ENCODE data around the gene GRAMD4. TPM values are rescaled to one million over a fixed set of nuclear protein-coding genes. Genes with fewer than 3 reads are reported as not detected.
"Not testable (repeated sequence)": the region's sequence is repeated elsewhere in the genome, so short reads cannot be mapped to it uniquely, and the experiment has no call there.

Gene GRAMD4
- total RNA-seq, 2 experiments from 2014 or later = 20.7 to 20.9 TPM

DNA sequence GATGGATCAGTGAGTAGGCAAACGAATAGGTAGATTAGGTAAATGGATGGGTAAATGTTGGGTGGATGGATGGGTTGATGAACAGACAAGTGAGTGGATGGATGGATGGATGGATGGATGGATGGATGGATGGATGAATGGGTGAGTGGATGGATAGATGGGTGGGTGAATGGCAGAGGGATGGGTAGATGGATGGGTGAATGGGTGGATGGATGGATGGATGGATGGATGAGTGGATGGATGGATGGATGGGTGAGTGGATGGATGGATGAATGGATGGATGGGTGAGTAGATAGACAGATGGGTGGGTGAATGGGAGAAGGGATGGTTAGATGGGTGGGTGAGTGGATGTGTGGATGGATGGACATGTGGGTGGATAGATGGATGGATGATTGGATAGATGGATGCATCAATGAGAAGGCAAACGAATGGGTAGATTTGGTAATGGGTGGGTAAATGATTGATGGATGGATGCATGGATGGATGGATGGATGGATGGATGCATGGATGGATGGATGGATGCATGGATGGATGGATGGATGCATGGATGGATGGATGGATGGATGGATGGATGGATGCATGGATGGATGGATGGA is 28.1 kb downstream of the GRAMD4 start:
- H3K9me3 Mint-ChIP-seq, DNase-seq, H3K4me3 Mint-ChIP-seq, H3K27me3 Mint-ChIP-seq, H3K27ac Mint-ChIP-seq, H3K36me3 Mint-ChIP-seq: not testable (repeated sequence)
- H3K4me1 Mint-ChIP-seq = peaks cover 13% of the 10 kb centered on the region

DNA sequence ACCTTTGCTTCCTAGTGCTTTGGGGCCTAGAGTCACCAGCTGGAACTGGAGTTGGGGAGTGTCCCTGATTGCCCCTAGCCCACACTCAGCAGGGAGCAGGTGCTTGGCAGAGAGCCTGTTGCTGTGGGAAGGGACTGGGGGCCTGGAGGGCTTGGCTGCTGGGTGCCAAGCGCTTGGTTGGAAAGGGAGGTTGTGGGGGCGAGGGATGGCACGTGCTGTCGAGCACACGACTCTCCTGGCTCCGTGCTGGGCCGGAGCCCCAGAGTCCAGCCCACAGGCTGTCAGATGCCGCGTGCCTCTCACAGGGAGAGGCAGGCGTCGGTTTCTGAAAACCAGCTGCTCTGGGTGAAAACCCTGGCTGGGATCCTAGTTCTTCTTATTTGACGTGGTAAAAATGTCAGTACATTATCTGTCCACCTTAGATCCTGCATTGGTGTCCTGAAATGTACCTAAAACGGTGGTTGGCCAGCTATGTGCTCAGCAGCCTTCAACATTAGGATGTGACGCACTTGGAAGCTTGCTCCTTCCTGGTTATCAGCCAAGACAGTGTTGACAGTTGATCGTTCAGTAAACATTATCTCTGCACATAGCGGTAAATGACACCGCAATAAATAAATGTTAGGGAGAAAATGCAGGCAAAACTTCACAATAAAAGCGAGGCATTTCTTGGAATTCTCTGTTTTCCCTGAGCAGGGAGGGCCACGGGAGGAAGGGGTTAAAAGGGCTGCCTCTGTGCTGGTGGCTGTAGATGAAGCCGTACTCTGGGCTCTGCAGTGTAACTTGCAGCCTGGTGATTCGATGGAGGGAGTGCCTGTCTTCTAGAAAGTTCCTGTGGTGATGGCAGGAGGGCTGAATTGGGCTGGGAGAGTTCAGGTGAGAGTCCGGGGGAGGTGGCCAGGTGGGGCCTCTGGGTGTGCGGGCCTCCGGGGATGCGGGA is 29.2 kb downstream of the GRAMD4 start:
- no peak overlapping the region for H3K27ac Mint-ChIP-seq
- no peaks in the 10 kb centered on the region for H3K9me3 Mint-ChIP-seq
- peaks cover 20% of the 10 kb centered on the region for H3K4me1 Mint-ChIP-seq
- DNase-seq = no peak
- H3K27me3 Mint-ChIP-seq = no peaks in the 10 kb centered on the region
- H3K36me3 Mint-ChIP-seq = no peaks in the 10 kb centered on the region
- no peak overlapping the region for H3K4me3 Mint-ChIP-seq

DNA sequence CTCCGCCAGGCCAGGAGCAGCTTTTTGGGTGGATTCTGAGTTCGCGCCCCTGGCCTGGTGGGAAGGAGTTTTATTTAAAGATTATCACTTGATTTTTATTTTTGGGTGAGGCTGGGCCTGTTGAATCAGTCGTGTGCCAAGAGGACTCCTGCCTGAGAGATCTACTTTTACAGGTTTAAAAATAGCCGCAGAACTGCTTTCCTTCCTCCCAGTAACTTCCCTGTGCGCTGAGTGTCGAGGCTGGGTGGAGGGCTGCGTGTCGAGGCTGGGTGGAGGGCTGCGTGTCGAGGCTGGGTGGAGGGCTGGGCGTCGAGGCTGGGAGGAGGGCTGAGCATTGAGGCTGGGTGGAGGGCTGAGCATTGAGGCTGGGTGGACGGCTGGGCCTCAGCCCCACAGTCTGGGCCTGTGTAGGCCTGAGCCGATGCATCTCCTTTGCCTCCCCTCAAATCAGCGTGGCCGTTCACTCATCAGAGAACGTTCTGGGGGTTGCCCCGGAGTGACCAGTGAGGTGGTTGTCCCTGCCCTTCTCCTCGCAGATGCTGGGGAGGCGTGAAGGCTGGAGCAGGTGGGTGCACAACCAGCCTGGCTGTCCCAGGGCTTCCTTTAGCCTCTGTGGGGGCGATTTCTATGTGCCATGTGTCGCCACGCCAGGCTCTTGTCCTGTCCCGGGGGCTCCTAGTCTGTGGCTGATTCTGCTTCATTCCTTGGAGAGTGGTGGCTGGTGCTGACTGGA is 30.1 kb downstream of the GRAMD4 start:
- Mint-ChIP-seq H3K27ac (no peak overlapping the region), H3K27me3 (no peaks in the 10 kb centered on the region), H3K4me1 (peaks cover 25% of the 10 kb centered on the region), H3K36me3 (no peaks in the 10 kb centered on the region), H3K9me3 (no peaks in the 10 kb centered on the region), H3K4me3 (no peak overlapping the region)
- no peak for DNase-seq

DNA sequence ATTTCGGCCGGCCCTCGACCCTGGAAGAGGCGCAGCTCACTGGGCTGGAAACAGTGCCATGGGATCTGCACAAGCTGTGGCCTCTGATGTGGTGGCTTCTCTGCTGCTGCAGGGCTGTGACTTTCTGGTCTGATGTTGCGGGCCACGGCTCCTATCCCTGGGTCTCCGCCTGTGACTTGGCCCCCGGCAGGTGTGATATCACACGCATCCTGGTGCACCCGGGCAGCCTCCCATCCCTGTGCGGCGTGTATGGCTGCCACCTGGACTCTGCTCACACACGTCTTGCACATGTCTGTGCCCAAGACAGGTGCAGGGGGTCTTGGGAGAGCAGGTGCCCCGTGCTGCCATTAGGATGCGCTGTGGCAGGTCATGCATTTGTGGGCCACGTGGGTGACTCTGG is 31.1 kb downstream of the GRAMD4 start:
- Mint-ChIP-seq H3K4me3 (no peak overlapping the region), H3K9me3 (no peaks in the 10 kb centered on the region), H3K27me3 (no peaks in the 10 kb centered on the region), H3K36me3 (no peaks in the 10 kb centered on the region), H3K27ac (no peak overlapping the region), H3K4me1 (peaks cover 25% of the 10 kb centered on the region)
- no peak for DNase-seq

DNA sequence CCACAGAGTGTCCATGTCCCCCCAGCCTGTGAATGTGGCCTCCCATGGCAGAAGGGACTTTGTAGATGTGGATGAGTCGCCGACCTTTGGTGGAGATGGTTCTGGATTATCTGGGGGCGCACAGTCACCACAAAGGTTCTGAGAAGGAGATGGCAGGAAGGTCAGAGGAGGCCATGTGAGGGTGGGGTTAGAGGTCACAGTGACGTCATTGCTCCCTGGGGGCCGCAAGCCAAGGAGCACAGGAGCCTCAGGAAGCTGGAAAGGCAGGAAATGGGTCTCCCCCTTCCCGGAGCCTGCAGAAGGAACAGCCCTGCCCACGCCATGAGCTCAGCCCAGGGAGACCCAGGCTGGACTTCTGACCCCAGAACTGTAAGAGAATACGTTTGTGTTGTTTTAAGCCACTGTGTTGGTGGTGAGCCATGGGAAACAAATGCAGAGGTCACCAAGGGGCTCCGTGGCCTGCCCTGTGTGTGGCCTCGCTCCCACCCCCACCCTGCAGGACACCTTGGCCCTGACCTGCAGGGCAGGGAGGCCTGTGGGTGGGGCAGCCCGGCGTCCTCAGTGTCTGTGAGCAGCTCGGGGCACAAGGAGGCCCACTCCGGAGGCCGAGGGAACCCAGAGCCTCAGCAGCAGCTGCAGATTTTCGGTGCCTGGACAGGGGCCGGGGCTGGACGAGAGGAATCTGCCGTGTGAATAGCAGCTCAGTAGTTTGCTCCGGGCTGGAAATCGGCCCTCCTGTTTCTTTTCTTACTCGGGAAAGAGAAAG is 32.1 kb downstream of the GRAMD4 start:
- no peaks in the 10 kb centered on the region for H3K9me3 Mint-ChIP-seq
- peak overlapping the region; percentile 61 for H3K27ac Mint-ChIP-seq
- no peaks in the 10 kb centered on the region for H3K36me3 Mint-ChIP-seq
- peak; percentile 17 for DNase-seq
- peaks cover 25% of the 10 kb centered on the region for H3K4me1 Mint-ChIP-seq
- H3K4me3 Mint-ChIP-seq = no peak overlapping the region
- no peaks in the 10 kb centered on the region for H3K27me3 Mint-ChIP-seq

DNA sequence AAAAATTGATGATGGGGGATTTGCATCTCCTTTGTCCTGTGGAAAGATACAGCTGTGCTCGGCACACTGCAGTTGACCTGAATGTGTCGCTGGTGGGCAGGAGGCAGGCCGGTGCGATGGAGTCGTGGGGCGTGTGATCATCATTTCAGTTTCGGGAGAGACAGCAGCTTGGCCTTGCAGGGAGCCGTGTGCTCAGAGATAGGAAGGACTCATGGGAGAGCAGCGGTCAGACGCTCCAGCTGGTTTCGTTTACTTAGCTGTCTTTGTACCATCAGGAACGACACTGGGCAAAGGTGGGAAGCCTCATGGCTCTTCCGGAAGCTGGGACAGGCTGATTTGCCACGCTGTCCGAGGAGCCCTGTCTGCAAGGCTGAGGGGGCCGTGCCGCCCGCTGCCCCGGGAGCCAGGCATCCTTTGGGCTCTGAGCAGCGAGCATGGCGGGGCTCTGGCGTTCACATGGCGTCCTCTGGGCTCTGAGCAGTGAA is 32.7 kb downstream of the GRAMD4 start:
- no peaks in the 10 kb centered on the region for H3K27me3 Mint-ChIP-seq
- H3K36me3 Mint-ChIP-seq = no peaks in the 10 kb centered on the region
- no peaks in the 10 kb centered on the region for H3K9me3 Mint-ChIP-seq
- peak overlapping the region; percentile 26 for H3K4me3 Mint-ChIP-seq
- H3K4me1 Mint-ChIP-seq = peaks cover 25% of the 10 kb centered on the region
- no peak for DNase-seq
- peak overlapping the region; percentile 46 for H3K27ac Mint-ChIP-seq

DNA sequence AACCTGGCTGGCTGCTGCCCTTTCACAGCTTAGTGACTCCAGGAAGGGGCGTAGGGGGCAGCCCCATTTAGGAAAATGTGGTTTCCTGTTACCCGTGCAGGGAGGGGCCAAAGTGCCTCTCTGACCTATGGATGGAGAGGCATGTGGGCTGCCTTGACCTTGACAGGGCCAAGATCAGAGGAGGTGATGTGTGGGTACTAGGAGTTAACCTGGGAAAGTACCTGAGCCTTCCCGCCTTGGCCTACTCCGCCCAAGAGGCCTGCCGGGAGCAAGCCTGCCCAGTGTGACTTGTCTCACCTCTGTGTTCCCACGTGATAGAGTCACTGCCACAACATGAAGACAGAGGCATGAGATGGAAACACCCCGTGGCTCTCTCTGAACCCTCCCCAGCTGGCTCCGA is 33.4 kb downstream of the GRAMD4 start:
- no peaks in the 10 kb centered on the region for H3K27me3 Mint-ChIP-seq
- no peak overlapping the region for H3K4me3 Mint-ChIP-seq
- peak overlapping the region; percentile 84 for H3K27ac Mint-ChIP-seq
- H3K9me3 Mint-ChIP-seq = no peaks in the 10 kb centered on the region
- peak; percentile 58 for DNase-seq
- H3K4me1 Mint-ChIP-seq = peaks cover 25% of the 10 kb centered on the region
- no peaks in the 10 kb centered on the region for H3K36me3 Mint-ChIP-seq

DNA sequence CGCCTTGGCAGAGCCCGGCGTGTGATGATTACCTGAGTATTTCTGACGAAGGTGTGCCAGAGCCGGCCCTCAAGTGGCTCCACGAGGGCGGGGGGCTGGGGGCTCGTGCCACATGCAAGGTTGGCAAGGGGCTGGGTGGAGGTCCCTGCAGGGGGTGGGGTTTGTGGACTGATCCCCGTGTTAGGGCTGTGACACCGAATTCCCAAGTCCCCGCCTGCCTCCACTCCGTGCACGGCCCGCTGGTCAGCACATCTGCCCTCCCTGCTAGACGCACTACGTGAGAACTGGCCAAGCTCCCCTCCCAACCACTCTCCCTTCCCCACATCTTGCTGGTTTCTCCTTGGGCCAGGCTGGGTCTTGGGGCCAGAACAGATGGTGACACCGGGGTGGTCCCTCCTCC is 34.2 kb downstream of the GRAMD4 start:
- Mint-ChIP-seq H3K36me3 (no peaks in the 10 kb centered on the region), H3K4me3 (no peak overlapping the region), H3K27ac (no peak overlapping the region), H3K9me3 (no peaks in the 10 kb centered on the region), H3K27me3 (no peaks in the 10 kb centered on the region), H3K4me1 (peaks cover 25% of the 10 kb centered on the region)
- DNase-seq = no peak

DNA sequence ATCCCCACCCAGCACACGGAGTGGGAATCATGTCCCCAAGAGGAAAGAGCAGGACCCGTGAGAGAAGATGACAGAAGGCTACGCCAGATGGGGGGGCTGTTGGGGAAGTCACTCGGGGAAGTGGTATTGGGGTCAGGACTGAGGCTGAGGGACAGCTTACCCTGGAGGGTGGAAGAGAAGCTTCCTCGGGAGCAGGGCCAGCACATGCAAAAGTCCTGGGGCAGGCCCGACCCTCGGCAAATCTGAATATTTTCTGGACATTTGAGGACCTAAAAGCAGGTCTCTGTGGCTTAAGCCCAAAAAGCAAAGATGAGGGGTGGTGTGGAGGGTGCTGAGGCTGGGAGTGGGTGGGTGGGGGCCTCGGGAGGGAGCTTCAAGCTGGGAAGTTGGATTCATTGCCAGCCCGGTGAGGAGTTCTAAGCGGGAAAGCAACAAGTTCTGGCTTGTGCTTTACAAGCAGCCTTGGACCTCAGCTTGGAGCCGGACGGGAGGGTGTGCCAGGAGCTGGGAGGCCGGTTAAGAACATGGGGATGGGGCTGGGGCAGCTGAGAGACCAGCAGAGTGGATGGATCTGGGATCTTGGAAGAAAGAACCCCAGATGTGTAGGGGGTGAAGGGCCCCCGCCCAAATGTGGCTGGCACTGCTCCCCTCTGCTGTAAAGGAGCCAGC is 34.9 kb downstream of the GRAMD4 start:
- no peaks in the 10 kb centered on the region for H3K36me3 Mint-ChIP-seq
- no peaks in the 10 kb centered on the region for H3K9me3 Mint-ChIP-seq
- peaks cover 28% of the 10 kb centered on the region for H3K4me1 Mint-ChIP-seq

DNA sequence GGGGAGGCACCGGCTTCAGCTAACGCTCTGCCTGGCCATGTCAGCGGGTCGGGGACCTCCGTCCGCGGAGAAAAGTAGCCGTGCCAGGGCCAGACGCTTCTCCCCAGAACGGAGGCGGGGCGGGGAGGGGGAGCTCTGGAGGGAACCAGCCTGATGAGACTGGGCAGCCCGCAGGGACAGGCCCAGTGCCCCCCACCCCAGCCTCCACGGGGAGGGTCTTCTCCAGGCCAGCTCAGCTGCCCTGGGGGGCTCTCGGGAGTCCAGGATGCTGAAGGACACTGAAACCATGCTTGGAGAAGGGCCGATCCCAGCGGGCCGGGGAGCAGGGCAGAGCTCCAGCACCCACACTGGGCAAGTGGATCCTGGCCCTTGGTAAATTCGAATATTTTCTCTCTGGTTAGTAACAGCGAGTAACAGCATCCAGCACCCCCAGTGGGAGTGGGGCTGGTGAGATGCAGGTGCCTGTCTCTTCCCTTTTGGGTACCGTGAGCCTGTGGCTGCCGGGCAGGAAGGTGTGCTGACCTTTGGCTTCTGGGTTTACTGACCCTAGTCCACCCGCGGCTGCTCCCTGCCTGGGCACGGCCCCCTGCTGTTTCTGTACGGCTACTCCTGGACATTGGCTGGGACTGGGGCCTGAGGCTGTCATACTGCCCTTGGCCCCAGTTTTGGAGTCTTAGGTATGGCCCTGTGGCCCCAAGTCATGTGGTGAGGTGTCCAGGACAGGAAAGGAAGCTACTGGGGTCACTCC is 35.8 kb downstream of the GRAMD4 start:
- Mint-ChIP-seq H3K36me3 (no peaks in the 10 kb centered on the region), H3K9me3 (no peaks in the 10 kb centered on the region), H3K27ac (no peak overlapping the region), H3K4me3 (no peak overlapping the region), H3K27me3 (no peaks in the 10 kb centered on the region), H3K4me1 (peaks cover 34% of the 10 kb centered on the region)
- DNase-seq = no peak

More for the DNA sequence above, 34.9 kb downstream of the GRAMD4 start:
- no peak for DNase-seq
- Mint-ChIP-seq H3K27me3 (no peaks in the 10 kb centered on the region), H3K27ac (no peak overlapping the region), H3K4me3 (no peak overlapping the region)

DNA sequence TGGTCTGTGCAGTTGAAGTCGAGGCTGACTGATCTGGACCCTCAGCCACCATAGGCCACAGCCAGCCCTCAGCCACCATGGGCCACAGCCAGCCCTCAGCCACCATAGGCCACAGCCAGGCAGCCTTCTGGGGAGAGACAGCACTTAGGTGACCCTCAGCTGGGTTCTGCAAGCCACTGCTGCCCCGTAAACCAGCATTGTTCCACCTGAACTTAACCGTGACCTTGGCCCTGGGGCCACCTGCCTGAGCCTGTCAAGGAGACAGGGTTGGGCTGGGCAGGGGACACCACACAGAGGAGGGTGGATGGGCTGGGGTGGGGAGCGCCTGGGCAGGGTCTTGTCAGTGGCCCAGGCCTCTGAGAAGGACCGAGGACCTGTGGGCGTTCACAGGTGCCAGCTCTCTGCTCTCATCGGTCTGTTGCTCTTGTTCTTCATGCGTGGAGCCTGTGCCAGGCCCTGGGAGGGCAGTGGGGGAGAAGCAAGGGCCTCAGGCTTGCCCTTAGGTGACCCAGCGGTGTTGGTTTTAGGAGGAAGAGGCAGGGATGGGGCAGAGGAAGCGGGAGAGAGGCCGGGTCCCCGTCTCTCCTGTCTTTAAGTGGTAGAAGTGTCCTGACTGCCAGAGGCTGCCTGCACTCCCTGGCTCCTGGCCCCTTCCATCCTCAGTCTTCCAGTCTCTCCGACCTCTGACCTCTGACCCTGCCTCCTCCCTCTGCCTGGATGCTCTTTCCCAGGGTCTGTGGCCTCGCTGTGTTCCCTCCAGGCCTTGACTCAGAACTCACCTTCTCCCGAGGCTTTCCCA is 36.9 kb downstream of the GRAMD4 start:
- no peak for DNase-seq
- peaks cover 37% of the 10 kb centered on the region for H3K4me1 Mint-ChIP-seq
- H3K36me3 Mint-ChIP-seq = no peaks in the 10 kb centered on the region
- no peak overlapping the region for H3K4me3 Mint-ChIP-seq
- H3K27me3 Mint-ChIP-seq = no peaks in the 10 kb centered on the region
- no peak overlapping the region for H3K27ac Mint-ChIP-seq
- H3K9me3 Mint-ChIP-seq = no peaks in the 10 kb centered on the region

DNA sequence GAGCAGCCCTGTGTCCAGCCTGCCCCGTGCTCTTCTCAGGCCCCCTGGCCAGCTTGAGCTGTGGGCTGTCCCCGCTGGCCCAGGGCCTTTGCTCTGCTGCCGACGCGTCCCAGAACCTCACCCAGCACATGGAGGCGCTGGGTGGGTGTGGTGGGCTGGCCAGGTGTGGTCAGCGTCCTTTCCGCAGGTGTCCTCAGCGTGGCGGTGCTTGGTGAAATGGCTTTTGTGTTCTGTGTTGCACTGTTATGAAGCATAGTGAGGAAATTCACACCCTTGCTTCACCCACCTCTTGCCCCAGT is 37.4 kb downstream of the GRAMD4 start:
- Mint-ChIP-seq H3K4me3 (no peak overlapping the region), H3K27me3 (no peaks in the 10 kb centered on the region), H3K27ac (no peak overlapping the region), H3K9me3 (no peaks in the 10 kb centered on the region), H3K36me3 (no peaks in the 10 kb centered on the region), H3K4me1 (peaks cover 35% of the 10 kb centered on the region)
- DNase-seq = no peak
